GM12878 (cell line): ENCODE data around the gene TRIM7. TPM values are rescaled to one million over a fixed set of nuclear protein-coding genes. Genes with fewer than 3 reads are reported as not detected.

Source experiments
- ATAC-seq: fragments of 200-7000 bp; cut with Tn5 transposase; 3 replicates; pipeline ENCODE4 v1.9.1; 2020; ENCODE audit warnings: mild to moderate bottlenecking, moderate library complexity
- BruUV-seq: library from RNA; stranded (reverse); fragments of 400-500 nt; replicated peaks from 2 replicates; lab custom pipeline; 2021; lab: Mats Ljungman, UMichigan
- CTCF ChIA-PET: fragments of 300-600 bp; sonication (Branson Sonifier 250); formaldehyde crosslinking; extraction: SDS; loops from one replicate; lab custom pipeline; 2021; ENCODE audit warnings: inconsistent platforms; lab: Yijun Ruan, JAX
- POLR2A ChIA-PET: fragments of 350-600 bp; formaldehyde crosslinking; extraction: SDS; loops from one replicate; lab custom pipeline; 2021; ENCODE audit warnings: inconsistent platforms; lab: Charles Lee
- RAD21 ChIA-PET: fragments of 300-600 bp; sonication (Branson Sonifier 250); formaldehyde crosslinking; loops from one replicate; lab custom pipeline; 2023; ENCODE audit warnings: antibody characterized with exemption; ENCODE audit not compliant: unreplicated experiment; lab: Charles Lee
- SMC1A ChIA-PET: fragments of 300-600 bp; sonication (Branson Sonifier 250); formaldehyde crosslinking; loops from one replicate; lab custom pipeline; 2023; ENCODE audit not compliant: unreplicated experiment, uncharacterized antibody; lab: Charles Lee
- DNase-seq: peaks from one replicate; pipeline ENCODE4 v3.0.0-alpha.2; 2011; ENCODE audit warnings: low read depth, low spot score
- FAIRE-seq: peaks from 3 replicates; lab custom pipeline; 2011; peaks lifted over from hg19 to GRCh38; lab: Jason Lieb, UNC
- H2AFZ ChIP-seq: 2 replicates; pipeline ENCODE4 v1.6.0; 2011; ENCODE audit warnings: low read depth, low read length, control low read depth; ENCODE audit not compliant: control insufficient read depth
- H3K27ac ChIP-seq: 2 replicates; pipeline ENCODE4 v1.5.1; 2011; ENCODE audit warnings: control low read depth; ENCODE audit not compliant: control insufficient read depth, insufficient read depth
- H3K27me3 ChIP-seq, 2 experiments: replicated peaks in 1 of 2; 2 replicates each; pipeline versions ENCODE4 v1.6.0 to v1.6.1; 2011; ENCODE audit warnings: low read length in 1 of 2; ENCODE audit not compliant: control insufficient read depth in 2 of 2, insufficient read depth in 2 of 2
- H3K36me3 ChIP-seq, 2 experiments: 2 replicates each; pipeline ENCODE4 v1.5.1; 2011; ENCODE audit warnings: low read length in 1 of 2; ENCODE audit not compliant: control insufficient read depth in 2 of 2, insufficient read depth in 2 of 2
- H3K4me1 ChIP-seq: 2 replicates; pipeline ENCODE4 v1.6.1; 2011; ENCODE audit warnings: mild to moderate bottlenecking, low read length, moderate library complexity, mixed read lengths; ENCODE audit not compliant: control insufficient read depth, insufficient read depth
- H3K4me2 ChIP-seq: 2 replicates; pipeline ENCODE4 v1.6.0; 2011; ENCODE audit warnings: control low read depth; ENCODE audit not compliant: control insufficient read depth, insufficient read depth
- H3K4me3 ChIP-seq: fragments of 200-600 bp; sonication (generic); 2 replicates; pipeline ENCODE4 v1.5.1; 2016
- H3K79me2 ChIP-seq: 2 replicates; pipeline ENCODE4 v1.6.0; 2011; ENCODE audit warnings: low read length; ENCODE audit not compliant: control insufficient read depth, insufficient read depth
- H3K9ac ChIP-seq: 2 replicates; pipeline ENCODE4 v1.8.0; 2011; ENCODE audit warnings: low read length, control low read depth, mixed read lengths; ENCODE audit not compliant: control insufficient read depth, insufficient read depth
- H3K9me3 ChIP-seq: replicated peaks from 3 replicates; pipeline ENCODE4 v1.5.1; 2011; ENCODE audit warnings: mild to moderate bottlenecking, low read length; ENCODE audit not compliant: control insufficient read depth, insufficient read depth
- H4K20me1 ChIP-seq: 2 replicates; pipeline ENCODE4 v1.6.0; 2011; ENCODE audit not compliant: control insufficient read depth, insufficient read depth
- ATF3 ChIP-seq: IDR thresholded peaks from 2 replicates; pipeline ENCODE4 v1.6.1; 2011; ENCODE audit warnings: low read depth, mild to moderate bottlenecking, low read length, moderate library complexity, borderline replicate concordance; ENCODE audit errors: extremely low read depth
- CBX3 ChIP-seq: fragments of 200-600 bp; sonication (generic); IDR thresholded peaks from 2 replicates; pipeline ENCODE4 v1.6.1; 2016; ENCODE audit warnings: low read depth, borderline replicate concordance
- CREB1 ChIP-seq: IDR thresholded peaks from 2 replicates; pipeline ENCODE4 v1.6.1; 2012; ENCODE audit warnings: low read depth, mild to moderate bottlenecking, inconsistent platforms
- MXI1 ChIP-seq: fragments of 150-350 bp; IDR thresholded peaks from 2 replicates; pipeline ENCODE4 v1.6.1; 2011; ENCODE audit warnings: low read depth, mild to moderate bottlenecking, inconsistent platforms, low read length, improper control_type of control experiment
- NFYA ChIP-seq: IDR thresholded peaks from 2 replicates; pipeline ENCODE4 v1.6.1; 2011; ENCODE audit warnings: low read depth, mild to moderate bottlenecking, low read length, improper control_type of control experiment, borderline replicate concordance
- NR2C2 ChIP-seq: IDR thresholded peaks from 2 replicates; pipeline ENCODE4 v1.6.1; 2011; ENCODE audit warnings: borderline replicate concordance, low read depth; ENCODE audit not compliant: control insufficient read depth, insufficient read length
- POLR2A ChIP-seq: IDR thresholded peaks from 2 replicates; pipeline ENCODE4 v1.6.1; 2011; ENCODE audit warnings: low read depth, mild to moderate bottlenecking, low read length
- SMAD5 ChIP-seq: IDR thresholded peaks from 2 replicates; pipeline ENCODE4 v1.6.1; 2016; ENCODE audit warnings: antibody characterized with exemption, low read depth
- SUPT20H ChIP-seq: IDR thresholded peaks from 2 replicates; pipeline ENCODE4 v1.6.1; 2011; ENCODE audit warnings: low read depth, mild to moderate bottlenecking, low read length, moderate library complexity, borderline replicate concordance; ENCODE audit not compliant: control insufficient read depth
- ZNF207 ChIP-seq: fragments of 450-650 bp; IDR thresholded peaks from 2 replicates; pipeline ENCODE4 v1.6.1; 2014; ENCODE audit warnings: antibody characterized with exemption, mild to moderate bottlenecking, borderline replicate concordance
- WGBS: methylation state at CpG from one replicate; pipeline ENCODE4 v1.1.6; 2016; ENCODE audit warnings: low lambda C conversion rate; ENCODE audit not compliant: insufficient replicate concordance, insufficient coverage; ENCODE audit errors: missing lambda C conversion rate; 5-methylcytosine and 5-hydroxymethylcytosine counted together
- in situ Hi-C: fragments of 300-500 bp; cut with MboI; formaldehyde crosslinking; loops from 9 replicates; pipeline ENCODE4 v1.14.3; 2018; ENCODE audit warnings: mixed read lengths
- intact Hi-C: fragments of 100-400 bp; cut with micrococcal nuclease; formaldehyde crosslinking; loops from one replicate; pipeline ENCODE4 v1.14.2; 2022; ENCODE audit not compliant: unreplicated experiment
- polyA plus RNA-seq, 11 experiments: library from polyadenylated mRNA; depleted of rRNA in 4 of 11; unstranded in 6 of 11; stranded (reverse) in 5 of 11; fragments of >200 nt; fragmentation: Nextera tagmentation in 4 of 11; fragmentation: Illumina TruSeq in 1 of 11; extraction: Ambion mirVana in 4 of 11; extraction: Trizol in 1 of 11; gene quantifications; 1 replicate in 1 of 11; 2 replicates in 10 of 11; pipeline versions ENCODE4 v1.2.1 to v1.2.3, GENCODE V29; 2011 to 2016; ENCODE audit warnings: inconsistent platforms in 2 of 11, missing spikeins in 2 of 11, low read depth in 1 of 11
- total RNA-seq, 4 experiments: library from RNA; depleted of rRNA in 3 of 4; stranded (reverse); fragments of >200 nt in 3 of 4; fragmentation: Illumina TruSeq in 1 of 4; extraction: Trizol in 1 of 4; gene quantifications; 2 replicates each; pipeline versions ENCODE4 v1.2.1 to v1.2.3, GENCODE V29; 2013 to 2021

TRIM7 gene
- total and polyA plus RNA-seq, 10 of the 15 experiments (the other 5 are each of a cell fraction or from before 2014, with no cell fraction given), result 0.02 to 1.6 (median 0.41) TPM

GRCh38 chr5:181243018-181243563, 38.1 kb upstream of the TRIM7 start:
- Histone ChIP-seq H2AFZ (peak overlapping the region; percentile 100; the same call in 1 of the 2 replicates), H3K36me3 (peaks cover 17 to 30% of the 10 kb centered on the region in 2 experiments), H3K27ac (peak overlapping the region; percentile 92), H3K9ac (peak overlapping the region; percentile 88), H3K79me2 (peaks cover 87% of the 10 kb centered on the region), H3K9me3 (no peaks in the 10 kb centered on the region), H3K4me2 (peak overlapping the region; percentile 92), H4K20me1 (peaks cover 12% of the 10 kb centered on the region), H3K4me1 (peaks cover 26% of the 10 kb centered on the region), H3K27me3 (no peaks in the 10 kb centered on the region), H3K4me3 (peak overlapping the region; percentile 98)
- DNase-seq (no peak), FAIRE-seq (no peak), ATAC-seq (no peak; the same call in 2 of the 3 replicates)
- 2% methylated on average over 25 of the region's 25 CpGs for WGBS
- ChIA-PET CTCF (no interaction called here), POLR2A (interaction anchor here (1.0 to 3.1 kb wide), 5 partner anchors 14 to 54 kb away, joined by 3 to 22 read pairs (median 13); partner anchors contain the start of genes TRIM41 and TRIM52), SMC1A (interaction anchor here (1.2 kb wide), 1 partner anchor 18 kb away, joined by 5 read pairs; the partner anchor contains the start of gene TRIM52), RAD21 (interaction anchor here (1.8 kb wide), 1 partner anchor 17 kb away, joined by 6 read pairs; no protein-coding TSS in a partner anchor)
- in situ Hi-C loops, result no loop called here
- BruUV-seq, result TSS peak; percentile 70
- intact Hi-C loops, result no loop called here
- no peak for TF ChIP-seq ZNF207
- no peak for TF ChIP-seq CBX3
- TF ChIP-seq MXI1, result no peak; the same call in 1 of the 2 replicates

- CTCF ChIA-PET, result interaction anchor here (0.6 to 1.5 kb wide), 2 partner anchors 16 to 79 kb away, joined by 3 read pairs; no protein-coding TSS in a partner anchor
- peaks cover 83% of the 10 kb centered on the region for H3K79me2 ChIP-seq
- 2% methylated on average over 6 of the region's 6 CpGs for WGBS
Measured at GRCh38 chr5:181242031-181242451, 37.0 kb upstream of the TRIM7 start.

More at GRCh38 chr5:181242031-181242451, 37.0 kb upstream of the TRIM7 start:
- no peaks in the 10 kb centered on the region for H3K27me3 ChIP-seq
- H4K20me1 ChIP-seq, result peaks cover 15% of the 10 kb centered on the region
- in situ Hi-C loops, result no loop called here
- POLR2A ChIA-PET, result interaction anchor here (0.5 to 2.6 kb wide), 5 partner anchors 13 to 52 kb away, joined by 3 to 22 read pairs (median 4); partner anchors contain the start of gene TRIM41
- H3K4me2 ChIP-seq, result peak overlapping the region; percentile 92
- ATAC-seq, result no peak
- SMC1A ChIA-PET, result interaction anchor here (0.8 to 1.1 kb wide), 2 partner anchors 8 to 17 kb away, joined by 3 to 4 read pairs; no protein-coding TSS in a partner anchor
- H3K4me1 ChIP-seq, result peaks cover 22% of the 10 kb centered on the region
- H3K9ac ChIP-seq, result peak overlapping the region; percentile 88
- intact Hi-C loops, result no loop called here
- peak overlapping the region; percentile 92 for H3K27ac ChIP-seq
- H3K4me3 ChIP-seq, result peak overlapping the region; percentile 98
- DNase-seq, result no peak
- H3K9me3 ChIP-seq, result no peaks in the 10 kb centered on the region
- BruUV-seq, result no TSS peak
- H2AFZ ChIP-seq, result no peak overlapping the region
- FAIRE-seq, result no peak
- peaks cover 24 to 37% of the 10 kb centered on the region in 2 experiments for H3K36me3 ChIP-seq
- RAD21 ChIA-PET, result interaction anchor here (1.8 kb wide), 1 partner anchor 16 kb away, joined by 6 read pairs; no protein-coding TSS in a partner anchor
- peak; percentile 53; the same call in 1 of the 2 replicates for TF ChIP-seq SMAD5
- TF ChIP-seq CREB1, result no peak
- TF ChIP-seq SUPT20H, result no peak
- TF ChIP-seq ATF3, result no peak
- TF ChIP-seq NR2C2, result no peak
- 0 out of 2 replicates have a peak, but pooled peaks have one; percentile 4 for TF ChIP-seq POLR2A
- no peak for TF ChIP-seq NFYA
